ENCODE measurements around the gene UNC5A. TPM values are rescaled to one million over a fixed set of nuclear protein-coding genes. Genes with fewer than 3 reads are reported as not detected.

Gene UNC5A
- total RNA-seq, 1 donor from 2014 or later: 2.8 TPM

DNA sequence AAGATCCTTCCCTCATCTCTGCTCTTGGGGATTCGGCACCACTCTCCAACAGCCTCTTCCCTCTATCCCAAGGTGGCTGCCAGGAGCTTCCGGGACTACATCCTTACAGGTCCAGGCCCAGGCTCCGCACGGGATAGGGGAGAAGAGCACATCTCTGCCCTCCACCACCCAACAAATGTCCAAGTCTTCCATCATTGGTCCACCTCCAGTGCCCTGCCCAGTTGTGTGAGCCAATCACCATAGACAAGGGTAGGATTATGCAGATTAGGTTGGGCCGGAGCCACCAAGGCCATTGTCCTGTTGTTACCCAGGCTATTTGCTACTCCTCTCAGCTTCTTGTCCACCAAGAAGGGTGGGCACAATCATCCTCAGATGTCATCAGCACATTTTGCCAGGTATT, 9.1 kb downstream of the UNC5A start:
- TF ChIP-seq, protein P1, sequence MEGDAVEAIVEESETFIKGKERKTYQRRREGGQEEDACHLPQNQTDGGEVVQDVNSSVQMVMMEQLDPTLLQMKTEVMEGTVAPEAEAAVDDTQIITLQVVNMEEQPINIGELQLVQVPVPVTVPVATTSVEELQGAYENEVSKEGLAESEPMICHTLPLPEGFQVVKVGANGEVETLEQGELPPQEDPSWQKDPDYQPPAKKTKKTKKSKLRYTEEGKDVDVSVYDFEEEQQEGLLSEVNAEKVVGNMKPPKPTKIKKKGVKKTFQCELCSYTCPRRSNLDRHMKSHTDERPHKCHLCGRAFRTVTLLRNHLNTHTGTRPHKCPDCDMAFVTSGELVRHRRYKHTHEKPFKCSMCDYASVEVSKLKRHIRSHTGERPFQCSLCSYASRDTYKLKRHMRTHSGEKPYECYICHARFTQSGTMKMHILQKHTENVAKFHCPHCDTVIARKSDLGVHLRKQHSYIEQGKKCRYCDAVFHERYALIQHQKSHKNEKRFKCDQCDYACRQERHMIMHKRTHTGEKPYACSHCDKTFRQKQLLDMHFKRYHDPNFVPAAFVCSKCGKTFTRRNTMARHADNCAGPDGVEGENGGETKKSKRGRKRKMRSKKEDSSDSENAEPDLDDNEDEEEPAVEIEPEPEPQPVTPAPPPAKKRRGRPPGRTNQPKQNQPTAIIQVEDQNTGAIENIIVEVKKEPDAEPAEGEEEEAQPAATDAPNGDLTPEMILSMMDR (IDR thresholded peaks at IDR 0.05; ENCODE audit: unreplicated experiment): no peak
- H3K36me3 Mint-ChIP-seq (ENCODE audit: insufficient read depth): no peaks in the 10 kb centered on the region
- DNase-seq (ENCODE audit: low spot score, unreplicated experiment): no peak
- no peaks in the 10 kb centered on the region for H3K9me3 Mint-ChIP-seq (ENCODE audit: low read depth)
- peaks cover 11% of the 10 kb centered on the region for H3K4me1 Mint-ChIP-seq (ENCODE audit: low read depth)
- no peak overlapping the region for H3K4me3 Mint-ChIP-seq (ENCODE audit: low read depth)
- H3K27me3 Mint-ChIP-seq: peaks cover 62% of the 10 kb centered on the region
- no peak overlapping the region for H3K27ac Mint-ChIP-seq

DNA sequence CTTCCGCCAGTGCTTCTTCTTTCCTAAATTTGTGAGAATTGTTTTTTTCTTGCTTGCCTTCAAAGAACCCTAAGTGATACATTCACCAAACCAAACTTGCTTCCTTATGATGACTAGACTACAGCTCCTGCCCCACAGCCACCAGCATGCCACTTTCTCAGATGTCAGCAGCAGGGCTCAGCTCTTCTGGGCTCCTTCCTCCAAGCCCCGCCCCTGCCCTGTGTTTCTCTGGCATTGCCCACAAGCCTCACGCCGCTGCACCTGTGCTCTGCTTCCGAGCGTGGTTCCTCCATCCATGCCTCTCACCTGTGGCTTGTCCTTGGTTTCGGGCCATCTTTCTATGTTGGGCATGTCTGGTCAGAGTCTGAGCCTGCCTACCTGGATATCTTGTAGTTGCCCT, 10.6 kb downstream of the UNC5A start:
- Mint-ChIP-seq H3K4me1 (ENCODE audit: low read depth) (peaks cover 11% of the 10 kb centered on the region), H3K27ac (no peak overlapping the region), H3K36me3 (ENCODE audit: insufficient read depth) (no peaks in the 10 kb centered on the region), H3K4me3 (ENCODE audit: low read depth) (no peak overlapping the region), H3K27me3 (peaks cover 60% of the 10 kb centered on the region), H3K9me3 (ENCODE audit: low read depth) (no peaks in the 10 kb centered on the region)
- no peak for DNase-seq (ENCODE audit: low spot score, unreplicated experiment)
- TF ChIP-seq, protein P1 (IDR thresholded peaks at IDR 0.05; ENCODE audit: unreplicated experiment): no peak

DNA sequence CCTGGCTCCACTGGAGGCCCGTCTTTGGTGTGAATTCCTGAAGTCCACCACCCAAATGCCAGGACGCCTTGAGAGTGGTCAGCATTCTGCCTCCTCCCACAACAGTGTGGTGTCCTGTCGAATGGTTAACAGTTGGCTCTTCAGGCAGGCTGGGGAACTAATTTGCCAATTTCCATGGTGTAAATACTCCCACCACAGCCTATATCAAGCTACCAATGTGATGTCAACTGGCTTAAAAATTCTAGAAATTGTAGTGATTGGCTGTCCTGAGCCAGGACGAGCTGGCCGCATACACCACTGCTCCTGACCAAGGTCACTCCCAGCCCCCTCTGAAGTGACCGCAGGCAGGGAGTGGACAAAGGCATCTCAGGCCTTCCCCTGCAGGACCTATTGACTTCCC, 11.1 kb downstream of the UNC5A start:
- no peak for DNase-seq (ENCODE audit: low spot score, unreplicated experiment)
- TF ChIP-seq, protein P1 (IDR thresholded peaks at IDR 0.05; ENCODE audit: unreplicated experiment): no peak
- H3K27me3 Mint-ChIP-seq: peaks cover 55% of the 10 kb centered on the region
- H3K27ac Mint-ChIP-seq: no peak overlapping the region
- H3K36me3 Mint-ChIP-seq (ENCODE audit: insufficient read depth): no peaks in the 10 kb centered on the region
- H3K4me3 Mint-ChIP-seq (ENCODE audit: low read depth): no peak overlapping the region
- H3K9me3 Mint-ChIP-seq (ENCODE audit: low read depth): no peaks in the 10 kb centered on the region
- H3K4me1 Mint-ChIP-seq (ENCODE audit: low read depth): peaks cover 11% of the 10 kb centered on the region

DNA sequence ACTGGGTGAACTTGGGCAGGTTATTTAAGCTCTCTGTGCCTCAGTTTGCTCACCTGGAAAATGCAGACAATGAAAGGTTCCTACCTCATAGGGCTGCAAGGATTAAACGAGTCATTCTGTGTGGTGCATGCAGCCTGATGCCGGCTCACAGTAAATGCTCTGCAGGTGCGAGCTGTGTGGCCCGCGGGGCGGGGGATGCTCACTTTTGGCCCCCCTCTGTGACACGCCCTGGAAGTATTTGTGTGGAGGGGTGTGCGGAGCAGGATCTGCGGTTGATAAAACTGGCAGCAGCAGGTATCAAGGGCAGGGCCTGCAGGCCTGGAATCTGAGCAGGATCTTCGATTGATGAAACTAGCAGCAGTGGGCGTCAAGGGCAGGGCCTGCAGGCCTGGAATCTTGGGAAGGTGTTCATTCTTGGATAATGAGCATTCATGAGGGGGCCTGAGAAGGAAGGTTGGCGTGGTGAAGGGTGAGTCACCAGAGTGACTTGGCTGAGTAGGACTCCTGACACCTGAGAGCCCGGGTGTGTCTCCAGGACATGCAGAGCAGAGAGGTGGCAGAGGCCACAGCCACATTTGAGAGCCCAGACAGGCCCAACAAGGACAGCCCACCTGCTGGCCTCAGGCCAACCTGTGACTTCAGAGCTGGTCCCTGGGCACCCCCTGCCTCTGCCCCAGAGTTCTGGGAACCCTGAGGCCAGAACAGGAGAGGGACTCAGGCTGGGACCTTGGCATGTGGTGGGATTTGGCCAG, 11.9 kb downstream of the UNC5A start:
- no peak overlapping the region for H3K27ac Mint-ChIP-seq
- peaks cover 50% of the 10 kb centered on the region for H3K27me3 Mint-ChIP-seq
- no peak for DNase-seq (ENCODE audit: low spot score, unreplicated experiment)
- no peak overlapping the region for H3K4me3 Mint-ChIP-seq (ENCODE audit: low read depth)
- H3K4me1 Mint-ChIP-seq (ENCODE audit: low read depth): peaks cover 10% of the 10 kb centered on the region
- no peaks in the 10 kb centered on the region for H3K36me3 Mint-ChIP-seq (ENCODE audit: insufficient read depth)
- H3K9me3 Mint-ChIP-seq (ENCODE audit: low read depth): no peaks in the 10 kb centered on the region
- TF ChIP-seq, protein P1 (IDR thresholded peaks at IDR 0.05; ENCODE audit: unreplicated experiment): no peak

DNA sequence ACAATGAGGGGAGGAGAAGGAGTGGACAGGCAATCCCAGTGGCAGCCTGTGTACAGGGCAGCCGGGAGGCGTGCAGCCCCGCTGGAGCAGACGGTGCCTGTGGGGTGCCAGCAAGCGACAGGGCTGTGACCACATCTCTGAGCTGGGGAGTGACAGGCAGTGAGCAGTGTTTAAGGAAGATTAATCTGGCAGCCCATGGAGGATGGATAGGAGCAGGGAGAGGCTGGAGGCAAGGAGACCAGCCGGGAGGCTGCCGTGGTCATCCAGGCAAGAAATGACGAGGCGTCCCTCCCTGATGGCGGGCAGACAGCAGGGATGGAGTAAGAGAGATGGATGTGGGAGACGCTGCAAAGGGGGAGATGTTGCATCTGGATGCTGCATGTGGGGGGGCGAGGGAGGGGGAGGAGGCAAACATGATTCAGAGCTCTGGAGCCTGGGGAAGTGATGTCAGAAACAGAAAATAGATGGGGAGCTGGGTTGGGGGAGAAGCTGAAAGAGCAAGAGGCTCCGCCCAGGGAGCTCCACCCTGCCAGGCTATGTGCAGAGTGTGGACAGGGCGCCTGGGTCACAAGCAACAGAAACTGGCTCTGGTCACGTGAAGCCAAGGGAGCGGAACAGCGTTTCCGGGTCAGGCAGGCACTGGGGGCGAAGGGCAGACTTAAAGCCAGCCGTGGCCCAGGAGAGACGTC, 12.6 kb downstream of the UNC5A start:
- H3K9me3 Mint-ChIP-seq (ENCODE audit: low read depth): no peaks in the 10 kb centered on the region
- TF ChIP-seq, protein P1 (IDR thresholded peaks at IDR 0.05; ENCODE audit: unreplicated experiment): no peak
- H3K36me3 Mint-ChIP-seq (ENCODE audit: insufficient read depth): no peaks in the 10 kb centered on the region
- no peak overlapping the region for H3K4me3 Mint-ChIP-seq (ENCODE audit: low read depth)
- peaks cover 50% of the 10 kb centered on the region for H3K27me3 Mint-ChIP-seq
- DNase-seq (ENCODE audit: low spot score, unreplicated experiment): no peak
- no peak overlapping the region for H3K27ac Mint-ChIP-seq
- peaks cover 10% of the 10 kb centered on the region for H3K4me1 Mint-ChIP-seq (ENCODE audit: low read depth)

Measured in progenitor cell of endocrine pancreas (in vitro differentiated cells).